Stimulated activated CD8-positive, alpha-beta memory T cell treated with anti-CD3 and anti-CD28 coated beads, Interleukin-15, amount 100 ng/mL, for 48 hours (primary cell): Measurements from ENCODE around the gene DUSP21.
"Not testable (repeated sequence)": the region's sequence is repeated elsewhere in the genome, so short reads cannot be mapped to it uniquely, and the experiment has no call there.

Experiments used
- DNase-seq, 2 donors: peaks; one replicate each; pipeline ENCODE4 v3.0.0-alpha.2; 2020; ENCODE audit warnings: low read depth in 2 of 2

Gene DUSP21

DNA sequence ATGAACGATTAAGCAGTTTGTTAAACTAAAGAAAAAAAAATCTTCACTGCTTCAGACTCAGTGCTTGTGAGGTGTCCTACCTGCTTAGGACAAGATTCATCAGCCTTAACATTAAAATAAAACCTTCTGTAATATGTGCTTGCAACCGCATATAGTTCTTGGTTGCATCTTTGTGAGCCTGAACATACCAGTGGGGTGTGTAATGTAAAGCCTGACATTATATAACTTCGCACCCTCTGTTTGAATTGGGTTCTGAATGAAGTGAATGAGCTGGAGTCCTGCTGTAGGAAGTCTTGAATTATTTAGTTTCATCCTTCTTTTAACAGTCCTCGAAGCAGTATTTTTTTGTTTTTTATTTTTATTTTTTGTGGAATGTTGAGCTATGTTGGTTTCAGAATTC, 32.3 kb downstream of the DUSP21 start:
- DNase-seq: no peak

DNA sequence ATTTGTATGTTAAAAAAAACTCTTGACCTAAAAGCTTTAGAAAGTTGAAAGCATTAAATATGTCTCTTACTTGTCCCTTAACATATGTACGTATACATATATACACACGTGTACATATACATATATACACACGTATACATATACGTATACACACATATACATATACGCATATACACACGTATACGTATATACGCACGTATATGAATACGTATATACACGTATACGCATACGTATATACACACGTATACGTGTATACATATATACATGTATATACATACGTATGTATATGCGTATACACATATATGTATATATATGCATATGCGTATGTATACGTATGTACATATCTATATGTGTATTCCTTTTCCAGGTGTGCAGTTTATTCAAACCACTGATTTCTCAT, 32.9 kb downstream of the DUSP21 start:
- no peak for DNase-seq

DNA sequence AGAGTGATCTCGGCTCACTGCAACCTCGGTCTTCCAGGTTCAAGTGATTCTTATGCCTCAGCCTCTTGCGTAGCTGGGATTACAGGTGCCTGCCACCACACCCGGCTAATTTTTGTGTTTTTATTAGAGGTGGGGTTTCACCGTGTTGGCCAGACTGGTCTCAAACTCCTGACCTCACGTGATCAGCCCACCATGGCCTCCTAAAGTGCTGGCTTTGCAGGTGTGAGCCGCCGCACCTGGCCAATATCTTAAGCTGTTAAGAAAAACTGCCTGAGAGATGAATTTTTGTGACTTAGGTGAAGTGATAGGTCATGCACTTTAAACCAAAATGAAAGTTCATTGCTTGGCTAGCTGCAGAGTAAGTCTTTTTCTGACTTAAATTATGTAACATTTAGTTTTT, 35.0 kb downstream of the DUSP21 start:
- no peak for DNase-seq

DNA sequence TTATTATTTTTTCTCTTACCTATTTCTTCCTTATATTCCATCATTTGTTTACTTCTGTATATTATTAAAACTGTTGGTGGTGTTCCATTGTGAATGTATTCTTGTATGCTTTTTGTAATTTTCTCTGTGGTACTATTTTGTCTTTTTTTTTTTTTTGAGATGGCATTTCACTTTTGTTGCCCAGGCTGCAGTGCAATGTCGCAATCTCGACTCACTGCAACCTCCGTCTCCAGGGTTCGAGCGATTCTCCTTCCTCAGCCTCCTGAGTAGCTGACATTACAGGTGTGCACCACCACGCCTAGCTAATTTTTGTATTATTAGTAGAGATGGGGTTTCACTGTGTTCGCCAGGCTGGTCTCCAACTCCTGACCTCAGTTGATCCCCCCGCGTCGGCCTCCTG, 37.7 kb downstream of the DUSP21 start:
- no peak for DNase-seq

DNA sequence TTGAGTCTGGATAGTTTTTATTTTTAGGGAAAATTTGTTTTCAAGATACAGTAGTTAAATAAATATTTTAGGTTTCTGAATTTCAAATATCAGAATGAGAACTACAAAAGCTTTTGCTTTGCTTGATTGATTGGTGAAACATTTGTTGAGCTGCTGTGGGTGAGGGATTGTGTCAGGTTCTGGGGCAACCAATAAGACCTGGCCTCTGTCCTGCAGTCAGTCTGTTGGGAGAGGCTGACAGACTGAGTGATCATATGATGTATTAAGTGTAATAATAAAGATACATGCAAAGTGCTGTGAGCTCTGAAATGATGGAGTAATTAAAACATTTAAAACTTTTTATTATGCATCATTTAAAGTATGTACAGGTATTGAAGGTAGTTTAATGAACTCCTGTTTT, 38.8 kb downstream of the DUSP21 start:
- DNase-seq: no peak

DNA sequence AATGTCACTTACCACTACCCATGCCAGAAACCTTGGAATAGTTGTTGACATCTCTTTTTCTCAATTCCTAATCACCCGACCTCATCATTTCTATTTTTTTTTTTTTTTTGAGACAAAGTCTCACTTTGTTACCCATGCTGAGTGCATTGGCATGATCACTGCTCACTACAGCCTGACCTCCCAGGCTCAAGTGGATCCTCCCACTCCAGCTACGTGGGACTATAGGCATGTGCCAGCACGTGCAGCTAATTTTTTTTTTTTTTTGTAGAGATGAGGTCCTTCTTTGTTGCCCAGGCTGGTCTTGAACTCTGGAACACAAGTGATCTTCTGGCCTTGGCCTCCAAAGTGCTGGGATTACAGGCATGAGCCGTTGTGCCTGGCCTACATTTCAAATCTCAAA, 41.1 kb downstream of the DUSP21 start:
- no peak for DNase-seq

DNA sequence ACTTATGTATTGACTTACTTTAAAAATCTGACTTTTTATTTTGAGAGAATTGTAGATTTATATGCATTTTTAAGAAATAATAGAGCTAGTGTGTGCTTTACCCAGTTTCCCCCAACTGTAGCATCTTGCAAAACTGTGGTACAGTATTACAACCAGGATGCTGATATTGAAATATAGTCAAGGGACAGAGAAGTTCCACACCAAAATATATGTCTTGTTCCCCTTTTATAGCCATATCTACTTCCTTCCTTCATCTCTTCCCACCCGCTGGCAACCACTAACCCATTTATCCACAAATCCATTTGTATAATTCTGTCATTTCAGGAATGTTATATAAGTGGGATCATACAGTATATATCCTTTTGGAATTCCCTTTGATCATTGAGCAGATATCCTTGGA, 46.0 kb downstream of the DUSP21 start:
- DNase-seq: no peak

DNA sequence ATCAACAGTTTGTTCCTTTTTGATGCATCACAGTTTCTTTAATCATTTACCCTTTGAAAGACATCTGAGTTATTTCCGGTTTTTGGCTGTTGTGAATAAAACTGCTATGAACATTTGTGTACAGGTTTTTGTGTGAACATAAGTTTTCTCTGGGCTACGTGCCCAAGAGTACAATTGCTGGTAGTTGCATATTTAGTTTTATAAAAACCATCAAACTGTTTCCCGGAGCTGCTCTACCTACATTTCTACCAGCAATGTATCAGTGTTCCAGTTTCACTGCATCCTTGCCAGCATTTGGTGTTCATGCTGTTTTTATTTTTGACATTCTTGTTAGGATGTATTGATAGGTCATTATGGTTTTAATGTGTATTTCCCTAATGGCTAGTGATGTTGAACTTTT, 46.4 kb downstream of the DUSP21 start:
- DNase-seq: no peak

DNA sequence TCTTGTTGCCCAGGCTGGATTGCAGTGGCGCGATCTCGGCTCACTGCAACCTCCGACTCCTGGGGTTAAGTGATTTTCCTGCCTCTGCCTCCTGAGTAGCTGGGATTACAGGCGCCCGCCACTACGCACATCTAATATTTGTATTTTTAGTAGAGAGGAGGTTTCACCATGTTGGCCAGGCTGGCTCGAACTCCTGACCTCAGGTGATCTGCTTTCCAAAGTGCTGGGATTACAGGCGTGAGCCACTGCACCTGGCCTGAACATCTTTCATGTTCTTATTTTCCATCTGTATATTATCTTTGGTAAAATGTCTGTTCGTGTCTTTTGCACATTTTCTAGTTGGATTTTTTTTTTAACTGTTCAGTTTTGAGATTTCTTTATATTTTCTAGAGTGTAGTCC, 46.9 kb downstream of the DUSP21 start:
- not testable (repeated sequence) for DNase-seq

DNA sequence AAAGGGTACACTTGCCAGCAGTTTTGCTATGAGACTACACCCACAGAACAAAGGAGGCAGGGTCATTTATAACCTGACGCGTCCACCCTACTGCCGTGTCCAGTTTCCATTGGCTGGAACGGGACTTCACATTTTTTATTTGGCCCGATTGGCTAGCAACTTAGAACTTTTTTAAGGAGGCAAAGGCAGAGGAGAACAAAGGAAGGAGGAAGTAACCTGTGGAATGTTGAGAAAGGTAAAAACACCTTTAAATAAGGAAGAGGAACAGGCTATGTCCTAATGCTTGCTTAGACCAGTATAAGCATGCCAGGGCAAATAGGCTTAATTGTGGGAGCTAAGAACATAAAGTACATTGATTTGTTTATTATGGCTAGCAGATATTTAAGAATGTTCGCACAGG, 47.8 kb downstream of the DUSP21 start:
- no peak for DNase-seq
